ENCODE results near the gene PLXNA2.

GRCh38 chr1:208077232-208078075, 166.7 kb downstream of the PLXNA2 start:
- TF ChIP-seq CTCF (IDR thresholded peaks at IDR 0.05) (no peak), POLR2A (IDR thresholded peaks at IDR 0.05) (no peak)
